OCI-LY7 (cell line): ENCODE measurements around the gene MLLT3. TPM values are rescaled to one million over a fixed set of nuclear protein-coding genes. Genes with fewer than 3 reads are reported as not detected.

Experiments
- BruUV-seq: library from RNA; stranded (reverse); fragments of 400-500 nt; replicated peaks from 2 replicates; lab custom pipeline; 2021; lab: Mats Ljungman, UMichigan
- CTCF ChIA-PET: fragments of 300-600 bp; sonication (Branson Sonifier 250); formaldehyde crosslinking; loops from one replicate; lab custom pipeline; 2022; ENCODE audit warnings: antibody characterized with exemption; ENCODE audit not compliant: unreplicated experiment; lab: Charles Lee
- POLR2A ChIA-PET: fragments of 300-600 bp; sonication (Branson Sonifier 250); formaldehyde crosslinking; loops from one replicate; lab custom pipeline; 2022; ENCODE audit warnings: antibody characterized with exemption; lab: Charles Lee
- DNase-seq: peaks from one replicate; pipeline ENCODE4 v3.0.0-alpha.2; 2015; ENCODE audit warnings: low spot score
- H2AFZ ChIP-seq: fragments of 200-600 bp; sonication (generic), shearing (Covaris generic); 2 replicates; pipeline ENCODE4 v1.6.1; 2014; ENCODE audit warnings: mild to moderate bottlenecking, antibody characterized with exemption, low read length, moderate library complexity
- H3K27ac ChIP-seq: fragments of 200-600 bp; sonication (generic); 2 replicates; pipeline ENCODE4 v1.5.1; 2014; ENCODE audit warnings: mixed run types, low read depth, mild to moderate bottlenecking, moderate library complexity, low read length, inconsistent platforms; ENCODE audit not compliant: poor library complexity, severe bottlenecking
- H3K36me3 ChIP-seq: fragments of 200-600 bp; sonication (generic); 2 replicates; pipeline ENCODE4 v1.6.1; 2014; ENCODE audit warnings: mild to moderate bottlenecking, antibody characterized with exemption, low read length, moderate library complexity, mixed read lengths; ENCODE audit not compliant: insufficient read depth
- H3K4me1 ChIP-seq: fragments of 200-600 bp; sonication (generic); 2 replicates; pipeline ENCODE4 v1.5.1; 2014; ENCODE audit warnings: mild to moderate bottlenecking, low read length; ENCODE audit not compliant: insufficient read depth, poor library complexity, severe bottlenecking
- H3K4me2 ChIP-seq: fragments of 200-600 bp; sonication (generic); 2 replicates; pipeline ENCODE4 v1.6.1; 2014; ENCODE audit warnings: mild to moderate bottlenecking, low read length
- H3K4me3 ChIP-seq: fragments of 200-600 bp; sonication (generic); 2 replicates; pipeline ENCODE4 v1.5.1; 2014; ENCODE audit warnings: mild to moderate bottlenecking, low read depth, low read length; ENCODE audit not compliant: poor library complexity, severe bottlenecking
- H3K79me2 ChIP-seq: fragments of 200-600 bp; sonication (generic); 2 replicates; pipeline ENCODE4 v1.6.1; 2016; ENCODE audit warnings: low read depth, mild to moderate bottlenecking, low read length, moderate library complexity, mixed read lengths; ENCODE audit not compliant: insufficient read depth
- H3K9me2 ChIP-seq: fragments of 200-600 bp; sonication (generic); 2 replicates; pipeline ENCODE4 v1.6.1; 2016; ENCODE audit warnings: mild to moderate bottlenecking, low read length, mixed read lengths; ENCODE audit not compliant: insufficient read depth
- H3K9me3 ChIP-seq: fragments of 200-600 bp; sonication (generic); 2 replicates; pipeline ENCODE4 v1.6.1; 2014; ENCODE audit warnings: mild to moderate bottlenecking, mixed run types, low read length, mixed read lengths
- H4K20me1 ChIP-seq: fragments of 200-600 bp; sonication (generic); 2 replicates; pipeline ENCODE4 v1.6.1; 2014; ENCODE audit warnings: mild to moderate bottlenecking, antibody characterized with exemption, low read length, moderate library complexity, mixed read lengths; ENCODE audit not compliant: insufficient read depth
- EZH2phosphoT487 ChIP-seq: fragments of 200-600 bp; sonication (generic); IDR thresholded peaks from 2 replicates; pipeline ENCODE4 v1.6.1; 2018; ENCODE audit warnings: low read depth, borderline replicate concordance, mild to moderate bottlenecking, mixed run types, antibody characterized with exemption, low read length, moderate library complexity, mixed read lengths
- intact Hi-C: fragments of 100-400 bp; cut with micrococcal nuclease; formaldehyde crosslinking; loops from one replicate; pipeline ENCODE4 v1.10.0; 2022; ENCODE audit not compliant: unreplicated experiment
- total RNA-seq, 2 experiments: library from RNA; depleted of rRNA in 1 of 2; stranded (reverse); fragments of >200 nt in 1 of 2; shearing (Covaris generic) in 1 of 2; gene quantifications; 2 replicates each; pipeline ENCODE4 v1.2.3, GENCODE V29; 2014 to 2022
- TF ChIP-seq, protein P1 (sequence below): fragments of 200-600 bp; sonication (generic); conservative IDR thresholded peaks from 2 replicates; pipeline ENCODE4 v1.5.1; 2014; ENCODE audit warnings: mild to moderate bottlenecking, antibody characterized with exemption, low read length, moderate library complexity, mixed read lengths

The MLLT3 gene
- total RNA-seq, 2 experiments from 2014 or later, result 7.1 to 9.9 TPM

DNA sequence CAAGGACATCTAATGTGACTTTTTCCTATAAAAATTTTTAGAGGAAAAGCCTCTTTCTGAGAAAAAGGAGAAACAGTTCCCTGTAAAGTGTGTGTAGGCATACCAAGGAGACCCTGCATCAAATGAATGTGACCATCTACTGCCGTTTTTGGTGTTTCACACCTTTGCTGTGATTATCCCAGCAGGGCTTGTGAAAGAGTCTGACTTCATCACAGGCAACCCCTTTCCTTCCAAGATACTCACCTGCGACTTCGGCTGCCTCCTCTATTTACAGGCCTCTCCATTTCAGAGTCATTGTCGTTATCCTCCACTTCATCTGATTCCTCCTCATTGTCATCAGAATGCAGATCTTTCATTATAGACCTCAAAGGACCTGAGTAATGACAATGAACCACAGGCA, 259.1 kb downstream of the MLLT3 start:
- intact Hi-C loops, result no loop called here
- no peaks in the 10 kb centered on the region for H3K9me2 ChIP-seq
- no TSS peak for BruUV-seq
- H3K4me1 ChIP-seq, result no peaks in the 10 kb centered on the region
- no peaks in the 10 kb centered on the region for H3K79me2 ChIP-seq
- ChIA-PET CTCF (no interaction called here), POLR2A (no interaction called here)
- H3K36me3 ChIP-seq, result no peaks in the 10 kb centered on the region
- DNase-seq, result no peak
- H4K20me1 ChIP-seq, result no peaks in the 10 kb centered on the region
- H2AFZ ChIP-seq, result no peak overlapping the region
- H3K4me2 ChIP-seq, result no peak overlapping the region
- no peaks in the 10 kb centered on the region for H3K9me3 ChIP-seq
- TF ChIP-seq, protein P1, sequence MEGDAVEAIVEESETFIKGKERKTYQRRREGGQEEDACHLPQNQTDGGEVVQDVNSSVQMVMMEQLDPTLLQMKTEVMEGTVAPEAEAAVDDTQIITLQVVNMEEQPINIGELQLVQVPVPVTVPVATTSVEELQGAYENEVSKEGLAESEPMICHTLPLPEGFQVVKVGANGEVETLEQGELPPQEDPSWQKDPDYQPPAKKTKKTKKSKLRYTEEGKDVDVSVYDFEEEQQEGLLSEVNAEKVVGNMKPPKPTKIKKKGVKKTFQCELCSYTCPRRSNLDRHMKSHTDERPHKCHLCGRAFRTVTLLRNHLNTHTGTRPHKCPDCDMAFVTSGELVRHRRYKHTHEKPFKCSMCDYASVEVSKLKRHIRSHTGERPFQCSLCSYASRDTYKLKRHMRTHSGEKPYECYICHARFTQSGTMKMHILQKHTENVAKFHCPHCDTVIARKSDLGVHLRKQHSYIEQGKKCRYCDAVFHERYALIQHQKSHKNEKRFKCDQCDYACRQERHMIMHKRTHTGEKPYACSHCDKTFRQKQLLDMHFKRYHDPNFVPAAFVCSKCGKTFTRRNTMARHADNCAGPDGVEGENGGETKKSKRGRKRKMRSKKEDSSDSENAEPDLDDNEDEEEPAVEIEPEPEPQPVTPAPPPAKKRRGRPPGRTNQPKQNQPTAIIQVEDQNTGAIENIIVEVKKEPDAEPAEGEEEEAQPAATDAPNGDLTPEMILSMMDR, result no peak
- no peak for TF ChIP-seq EZH2phosphoT487
- no peak overlapping the region for H3K4me3 ChIP-seq
- H3K27ac ChIP-seq, result no peak overlapping the region

DNA sequence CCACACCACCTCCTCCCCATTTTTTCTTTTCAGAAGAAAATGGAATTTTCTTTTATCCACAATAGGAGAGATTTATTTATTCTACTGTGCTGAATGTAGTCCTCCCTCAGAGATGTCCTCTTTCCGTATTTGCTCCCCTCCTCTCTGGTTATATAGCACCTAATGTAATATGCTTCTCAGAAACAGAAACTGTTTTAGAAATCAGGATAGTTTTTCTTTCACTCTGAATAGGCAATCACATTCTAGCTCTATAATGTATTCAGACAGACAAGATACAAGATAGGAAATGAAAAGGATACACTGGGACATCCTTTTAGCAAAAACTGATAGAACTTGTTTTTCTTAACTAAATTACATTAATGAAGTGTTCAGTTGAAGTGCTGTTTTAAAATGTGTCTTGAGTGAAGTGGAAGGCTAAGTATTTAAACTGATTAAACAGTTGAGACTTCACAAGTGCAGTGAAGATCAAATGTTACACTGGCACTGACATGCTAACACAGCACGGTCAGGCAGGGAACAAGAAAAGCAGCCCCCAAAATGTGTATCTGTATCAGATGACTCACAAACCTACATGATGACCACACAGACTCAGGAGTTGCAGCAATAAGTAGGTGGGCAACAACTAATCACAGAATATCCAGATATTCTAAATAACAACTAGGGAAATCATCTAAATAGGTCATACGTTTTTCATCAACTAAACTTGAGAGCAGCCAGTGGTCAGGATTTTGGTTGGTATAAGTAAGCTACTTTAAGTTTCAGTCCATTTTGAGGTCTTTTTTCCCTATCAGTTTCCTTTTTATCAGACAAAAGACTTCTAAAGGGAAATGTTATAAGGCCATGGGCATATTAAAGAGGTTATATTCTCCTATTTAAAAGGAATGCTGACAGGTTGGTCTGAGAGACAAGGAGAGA, 260.4 kb downstream of the MLLT3 start:
- no peaks in the 10 kb centered on the region for H3K9me3 ChIP-seq
- TF ChIP-seq, protein P1, result no peak
- TF ChIP-seq EZH2phosphoT487, result no peak
- no peak overlapping the region for H3K4me3 ChIP-seq
- H3K36me3 ChIP-seq, result no peaks in the 10 kb centered on the region
- no peak overlapping the region for H3K27ac ChIP-seq
- no TSS peak for BruUV-seq
- ChIA-PET POLR2A (no interaction called here), CTCF (no interaction called here)
- intact Hi-C loops, result no loop called here
- H3K4me1 ChIP-seq, result peaks cover under 1% of the 10 kb centered on the region
- DNase-seq, result no peak
- H4K20me1 ChIP-seq, result no peaks in the 10 kb centered on the region
- H3K79me2 ChIP-seq, result no peaks in the 10 kb centered on the region
- H3K9me2 ChIP-seq, result no peaks in the 10 kb centered on the region
- no peak overlapping the region for H2AFZ ChIP-seq
- no peak overlapping the region for H3K4me2 ChIP-seq

DNA sequence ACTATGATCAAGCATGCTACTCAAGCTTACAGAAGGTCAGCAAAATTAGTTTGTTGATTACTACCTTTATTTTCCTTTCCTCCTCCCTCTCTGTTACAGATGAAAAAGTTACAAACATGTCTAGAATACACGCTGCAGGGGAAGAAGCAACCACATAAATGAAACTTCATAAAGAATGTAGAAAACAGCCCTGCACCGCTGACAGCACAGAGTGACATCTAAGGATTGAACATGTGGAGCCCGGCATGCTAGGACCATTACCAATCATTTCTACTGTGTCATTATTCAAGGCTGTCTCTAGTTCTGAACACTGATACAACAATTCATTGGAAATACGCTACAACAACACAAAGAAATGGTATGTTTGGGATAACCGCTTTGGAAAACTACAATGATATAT, 261.1 kb downstream of the MLLT3 start:
- no peaks in the 10 kb centered on the region for H3K36me3 ChIP-seq
- no peaks in the 10 kb centered on the region for H4K20me1 ChIP-seq
- no peak for TF ChIP-seq EZH2phosphoT487
- TF ChIP-seq, protein P1, result no peak
- CTCF ChIA-PET, result no interaction called here
- H3K4me3 ChIP-seq, result no peak overlapping the region
- no peaks in the 10 kb centered on the region for H3K9me2 ChIP-seq
- no peak for DNase-seq
- no peaks in the 10 kb centered on the region for H3K9me3 ChIP-seq
- POLR2A ChIA-PET, result no interaction called here
- intact Hi-C loops, result no loop called here
- no peaks in the 10 kb centered on the region for H3K79me2 ChIP-seq
- peaks cover 6% of the 10 kb centered on the region for H3K4me1 ChIP-seq
- BruUV-seq, result no TSS peak
- no peak overlapping the region for H3K27ac ChIP-seq
- H3K4me2 ChIP-seq, result no peak overlapping the region
- no peak overlapping the region for H2AFZ ChIP-seq
